MM.1S (cell line): ENCODE measurements around the gene ITGB5.
"Not testable (repeated sequence)": the region's sequence is repeated elsewhere in the genome, so short reads cannot be mapped to it uniquely, and the experiment has no call there.

Experiments used
- DNase-seq: peaks from one replicate; pipeline ENCODE4 v3.0.0-alpha.2; 2015
- H2AFZ ChIP-seq: fragments of 300-600 bp; sonication (generic); 2 replicates; pipeline ENCODE4 v1.6.0; 2016; ENCODE audit warnings: antibody characterized with exemption, low read length
- H3F3A ChIP-seq: fragments of 300-600 bp; sonication (generic); 2 replicates; pipeline ENCODE4 v1.6.1; 2016; ENCODE audit warnings: mild to moderate bottlenecking, antibody characterized with exemption, low read length, moderate library complexity, mixed read lengths; ENCODE audit not compliant: insufficient read depth
- H3K27ac ChIP-seq: fragments of 300-600 bp; sonication (generic); 2 replicates; pipeline ENCODE4 v1.5.1; 2016; ENCODE audit warnings: mild to moderate bottlenecking, low read length
- H3K27me3 ChIP-seq: fragments of 300-600 bp; sonication (generic); replicated peaks from 2 replicates; pipeline ENCODE4 v1.6.0; 2016; ENCODE audit warnings: low read length; ENCODE audit not compliant: insufficient read depth
- H3K36me3 ChIP-seq: fragments of 300-600 bp; sonication (generic); replicated peaks from 2 replicates; pipeline ENCODE4 v1.6.1; 2016; ENCODE audit warnings: mild to moderate bottlenecking, low read length, mixed read lengths; ENCODE audit not compliant: insufficient read depth
- H3K4me1 ChIP-seq: fragments of 300-600 bp; sonication (generic); 2 replicates; pipeline ENCODE4 v1.6.1; 2016; ENCODE audit warnings: low read length, mixed read lengths
- H3K4me2 ChIP-seq: fragments of 300-600 bp; sonication (generic); 2 replicates; pipeline ENCODE4 v1.6.0; 2016; ENCODE audit warnings: low read depth, low read length
- H3K4me3 ChIP-seq: fragments of 300-600 bp; sonication (generic); 2 replicates; pipeline ENCODE4 v1.5.1; 2016; ENCODE audit warnings: low read length, mixed read lengths
- H3K79me2 ChIP-seq: fragments of 300-600 bp; sonication (generic); 2 replicates; pipeline ENCODE4 v1.6.1; 2016; ENCODE audit warnings: mixed run types, low read length, mixed read lengths
- H3K9ac ChIP-seq: fragments of 300-600 bp; sonication (generic); 2 replicates; pipeline ENCODE4 v1.6.1; 2016; ENCODE audit warnings: low read length, mixed read lengths
- H3K9me2 ChIP-seq: fragments of 300-600 bp; sonication (generic); replicated peaks from 2 replicates; pipeline ENCODE4 v1.6.1; 2016; ENCODE audit warnings: mild to moderate bottlenecking, low read length, mixed read lengths; ENCODE audit not compliant: insufficient read depth
- H3K9me3 ChIP-seq: fragments of 300-600 bp; sonication (generic); replicated peaks from 2 replicates; pipeline ENCODE4 v1.6.1; 2016; ENCODE audit warnings: mild to moderate bottlenecking, low read length, mixed read lengths; ENCODE audit not compliant: insufficient read depth
- H4K20me1 ChIP-seq: fragments of 300-600 bp; sonication (generic); 2 replicates; pipeline ENCODE4 v1.6.1; 2016; ENCODE audit warnings: mild to moderate bottlenecking, low read length, moderate library complexity, mixed read lengths; ENCODE audit not compliant: insufficient read depth
- CTCF ChIP-seq: fragments of 300-600 bp; sonication (generic); IDR thresholded peaks from 2 replicates; pipeline ENCODE4 v1.5.1; 2016; ENCODE audit warnings: antibody characterized with exemption, low read length, mixed read lengths
- EZH2 ChIP-seq: fragments of 300-600 bp; sonication (generic); optimal IDR thresholded peaks from 2 replicates; pipeline ENCODE3; 2017; ENCODE audit warnings: low read depth, mild to moderate bottlenecking, antibody characterized with exemption, low read length, mixed read lengths
- EZH2phosphoT487 ChIP-seq: fragments of 300-600 bp; sonication (generic); IDR thresholded peaks from 2 replicates; pipeline ENCODE4 v1.6.1; 2018; ENCODE audit warnings: antibody characterized with exemption, low read length

The ITGB5 gene

DNA sequence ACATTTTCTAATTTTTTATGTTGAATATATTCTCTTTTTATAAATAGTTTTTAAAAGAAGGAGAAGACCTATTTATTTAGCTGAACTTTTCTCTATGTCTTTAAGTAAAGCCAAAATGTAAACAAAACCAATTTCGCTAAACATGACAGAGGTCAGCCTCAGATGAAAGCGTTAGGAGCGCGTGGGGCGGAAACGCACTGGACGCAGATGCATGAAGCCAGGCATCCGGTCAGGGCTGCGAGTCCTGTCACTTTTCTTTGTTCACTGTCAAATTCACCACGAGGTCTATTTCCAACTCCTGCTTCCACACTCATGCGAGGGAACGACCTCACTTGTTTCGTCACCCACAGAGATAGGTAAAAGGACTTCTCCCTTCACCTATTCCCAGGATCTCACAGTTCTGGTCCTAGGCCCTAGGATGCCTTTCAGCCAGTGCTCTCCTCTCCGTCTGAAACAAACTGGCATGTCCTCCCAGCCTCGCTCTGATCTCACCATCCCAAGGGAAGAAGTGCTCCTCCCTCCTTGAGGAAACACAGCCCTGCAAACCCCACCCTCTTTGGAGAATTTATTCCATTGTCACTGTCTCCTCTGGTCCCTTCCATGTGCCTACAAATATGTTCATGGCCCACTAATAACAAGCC, 57.9 kb downstream of the ITGB5 start:
- Histone ChIP-seq H3K9me2 (no peaks in the 10 kb centered on the region), H3K36me3 (no peaks in the 10 kb centered on the region), H3K79me2 (peaks cover 8% of the 10 kb centered on the region; the same call in 1 of the 2 replicates), H3K27me3 (no peaks in the 10 kb centered on the region), H3K4me2 (no peak overlapping the region), H3K9me3 (no peaks in the 10 kb centered on the region), H3K4me1 (peaks cover 7% of the 10 kb centered on the region; the same call in 1 of the 2 replicates), H3K4me3 (no peak overlapping the region), H3F3A (no peaks in the 10 kb centered on the region; the same call in 1 of the 2 replicates), H4K20me1 (no peaks in the 10 kb centered on the region), H2AFZ (no peak overlapping the region), H3K9ac (no peak overlapping the region), H3K27ac (no peak overlapping the region)
- TF ChIP-seq CTCF (no peak), EZH2phosphoT487 (no peak), EZH2 (no peak)
- no peak for DNase-seq

DNA sequence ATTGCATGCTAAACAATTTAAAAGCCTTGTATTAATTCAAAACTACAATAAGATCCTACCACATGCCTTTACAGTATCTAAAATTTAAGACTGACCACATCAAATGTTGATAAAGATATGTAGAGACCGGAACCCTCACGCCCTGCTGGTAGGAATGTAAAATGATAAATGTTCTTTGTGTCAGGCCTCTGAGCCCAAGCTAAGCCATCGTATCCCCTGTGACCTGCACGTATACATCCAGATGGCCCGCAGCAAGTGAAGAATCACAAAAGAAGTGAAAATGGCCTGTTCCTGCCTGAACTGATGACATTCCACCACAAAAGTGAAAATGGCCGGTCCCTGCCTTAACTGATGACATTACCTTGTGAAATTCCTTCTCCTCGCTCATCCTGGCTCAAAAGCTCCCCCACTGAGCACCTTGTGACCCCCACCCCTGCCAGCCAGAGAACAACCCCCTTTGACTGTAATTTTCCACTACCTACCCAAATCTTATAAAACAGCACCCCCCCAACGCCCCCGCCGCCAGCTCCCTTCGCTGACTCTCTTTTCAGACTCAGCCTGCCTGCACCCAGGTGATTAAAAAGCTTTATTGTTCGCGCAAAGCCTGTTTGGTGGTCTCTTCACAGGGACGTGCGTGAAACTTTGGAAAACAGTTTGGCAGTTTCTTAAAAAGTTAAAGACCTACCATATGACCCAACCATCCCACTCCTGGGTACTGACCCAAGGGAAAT, 59.5 kb downstream of the ITGB5 start:
- DNase-seq, result peak; percentile 12
- H3K4me3 ChIP-seq, H4K20me1 ChIP-seq, H3K9me3 ChIP-seq, H3K4me1 ChIP-seq, H3K36me3 ChIP-seq, H3K27ac ChIP-seq, H3K27me3 ChIP-seq, H3K4me2 ChIP-seq, H3K9me2 ChIP-seq, H3K79me2 ChIP-seq, H3K9ac ChIP-seq, H2AFZ ChIP-seq, H3F3A ChIP-seq: not testable (repeated sequence)
- TF ChIP-seq CTCF, result peak; percentile 20; the same call in 1 of the 2 replicates

- H3K79me2 ChIP-seq, result no peaks in the 10 kb centered on the region
- no peaks in the 10 kb centered on the region for H3K9me3 ChIP-seq
- H3K9ac ChIP-seq, result no peak overlapping the region
- no peak overlapping the region for H3K4me3 ChIP-seq
- no peak for DNase-seq
- no peaks in the 10 kb centered on the region for H3K27me3 ChIP-seq
- H3K27ac ChIP-seq, result no peak overlapping the region
- H2AFZ ChIP-seq, result no peak overlapping the region
- H3F3A ChIP-seq, result no peaks in the 10 kb centered on the region; the same call in 1 of the 2 replicates
- no peak overlapping the region for H3K4me2 ChIP-seq
- H3K9me2 ChIP-seq, result no peaks in the 10 kb centered on the region
- no peaks in the 10 kb centered on the region for H3K36me3 ChIP-seq
- no peak for TF ChIP-seq EZH2phosphoT487
- no peak for TF ChIP-seq CTCF
- H3K4me1 ChIP-seq, result no peaks in the 10 kb centered on the region
- H4K20me1 ChIP-seq, result no peaks in the 10 kb centered on the region
These were observed 60.5 kb downstream of the ITGB5 start for GRCh38 chr3:124826703-124827102.
